Measurements from ENCODE around the gene CD1B. TPM values are rescaled to one million over a fixed set of nuclear protein-coding genes. Genes with fewer than 3 reads are reported as not detected.
"Not testable (repeated sequence)": the region's sequence is repeated elsewhere in the genome, so short reads cannot be mapped to it uniquely, and the experiment has no call there.

CD1B gene
- not detected in 2 replicates for total RNA-seq (2014; rRNA removed; shearing (Covaris generic))
- polyA plus RNA-seq (2016; fragmentation: Nextera tagmentation; extraction: Ambion mirVana) = not detected in 2 replicates

DNA sequence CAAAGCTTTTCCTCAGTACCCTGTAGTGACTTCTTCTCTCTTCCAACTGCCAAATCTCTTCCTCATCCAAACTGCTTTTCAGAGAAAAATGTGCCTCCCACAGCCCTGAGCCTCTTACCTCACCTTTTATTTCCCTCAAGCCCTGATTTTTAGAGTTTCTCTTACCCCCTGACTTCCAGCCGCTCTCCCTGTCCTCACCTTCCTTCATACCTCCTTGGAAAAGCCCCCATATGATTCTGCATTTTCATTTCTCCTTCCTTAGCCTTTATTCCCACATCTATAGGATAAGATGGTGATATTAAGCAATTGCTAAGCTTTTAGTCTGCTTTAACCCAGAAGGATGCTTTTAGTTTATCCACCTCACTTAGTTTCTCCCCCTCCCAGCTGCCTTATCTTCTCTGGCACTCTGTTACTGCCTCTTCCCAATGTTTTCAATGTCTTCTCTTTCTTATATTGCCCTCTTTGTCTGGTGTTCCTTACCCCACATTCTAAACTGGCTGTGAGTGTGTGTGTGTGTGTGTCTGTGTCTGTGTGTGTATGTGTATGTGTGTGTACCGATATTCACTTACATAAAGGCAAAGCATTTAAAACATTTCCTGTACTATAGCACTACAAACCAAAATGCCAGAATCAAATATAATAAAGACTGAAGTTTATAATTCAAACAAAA, at the start of gene CD1B:
Gene CD1B, minus strand, starts transcription at position 51 of the 670 bp plus-strand sequence. CDS start 108 bp downstream, outside the sequence.
- no peaks in the 10 kb centered on the region for H3K9me2 ChIP-seq (ENCODE audit: insufficient read depth)
- no peaks in the 10 kb centered on the region for H3F3A ChIP-seq (ENCODE audit: insufficient read depth)
- no peaks in the 10 kb centered on the region for H3K36me3 ChIP-seq (ENCODE audit: low read depth)
- no peaks in the 10 kb centered on the region for H3K4me1 ChIP-seq (ENCODE audit: insufficient read depth)
- H3K4me3 ChIP-seq = no peak within 1 kb of the TSS
- H3K79me2 ChIP-seq (ENCODE audit: insufficient read depth) = no peaks in the 10 kb centered on the region
- 17 to 23% methylated on average over 2 of the region's 2 CpGs for WGBS, 2 experiments (ENCODE audit: low coverage in 1 of 2, low lambda C conversion rate in 2 of 2, missing lambda C conversion rate in 2 of 2)
- no peak within 1 kb of the TSS for H3K9ac ChIP-seq
- TF ChIP-seq EZH2 (IDR thresholded peaks at IDR 0.05; ENCODE audit: insufficient read depth, poor library complexity, severe bottlenecking) (no peak), EZH2phosphoT487 (IDR thresholded peaks at IDR 0.05; ENCODE audit: insufficient read depth, low read depth) (no peak)
- DNase-seq = no peak
- H3K9me3 ChIP-seq (ENCODE audit: low read depth) = no peaks in the 10 kb centered on the region
- H4K20me1 ChIP-seq (ENCODE audit: insufficient read depth) = no peaks in the 10 kb centered on the region
- in situ Hi-C loops (cut with MboI) = no loop called here
- no peak within 1 kb of the TSS for H3K4me2 ChIP-seq (ENCODE audit: unreplicated experiment)
- H3K27me3 ChIP-seq (replicated peaks; ENCODE audit: insufficient read depth) = no peaks in the 10 kb centered on the region
- H3K27ac ChIP-seq = no peak within 1 kb of the TSS
- H2AFZ ChIP-seq = no peak within 1 kb of the TSS

DNA sequence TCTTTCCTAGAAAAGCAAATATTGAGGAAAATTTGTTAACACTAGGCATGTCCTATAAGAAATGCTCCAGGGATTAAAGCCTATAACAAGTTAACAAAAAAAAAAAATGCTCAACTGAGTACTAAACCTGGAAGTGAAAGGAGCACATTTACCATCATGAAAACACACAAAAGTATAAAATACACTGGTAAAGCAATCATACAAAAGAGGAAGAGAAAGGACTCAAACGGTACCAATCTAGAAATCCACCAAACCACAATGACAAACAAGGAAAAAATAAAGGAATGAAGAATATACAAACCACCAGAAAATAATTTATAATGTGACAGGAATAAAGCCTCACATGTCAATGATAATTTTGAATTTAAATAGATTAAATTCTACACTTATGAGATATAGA, 43.5 kb upstream of the CD1B start:
- Histone ChIP-seq H2AFZ (no peak overlapping the region), H3K9ac (no peak overlapping the region), H3K9me2 (ENCODE audit: insufficient read depth) (no peaks in the 10 kb centered on the region), H3K27me3 (replicated peaks; ENCODE audit: insufficient read depth) (no peaks in the 10 kb centered on the region), H3K36me3 (ENCODE audit: low read depth) (no peaks in the 10 kb centered on the region), H3K79me2 (ENCODE audit: insufficient read depth) (no peaks in the 10 kb centered on the region), H3K27ac (no peak overlapping the region), H3K4me3 (no peak overlapping the region), H3F3A (ENCODE audit: insufficient read depth) (no peaks in the 10 kb centered on the region), H3K4me1 (ENCODE audit: insufficient read depth) (no peaks in the 10 kb centered on the region), H4K20me1 (ENCODE audit: insufficient read depth) (no peaks in the 10 kb centered on the region), H3K9me3 (ENCODE audit: low read depth) (no peaks in the 10 kb centered on the region), H3K4me2 (ENCODE audit: unreplicated experiment) (no peak overlapping the region)
- 22 to 29% methylated on average over 1 of the region's 1 CpG for WGBS, 2 experiments (ENCODE audit: low coverage in 1 of 2, low lambda C conversion rate in 2 of 2, missing lambda C conversion rate in 2 of 2)
- no peak for TF ChIP-seq EZH2phosphoT487 (IDR thresholded peaks at IDR 0.05; ENCODE audit: insufficient read depth, low read depth)
- no peak for TF ChIP-seq EZH2 (IDR thresholded peaks at IDR 0.05; ENCODE audit: insufficient read depth, poor library complexity, severe bottlenecking)
- in situ Hi-C loops (cut with MboI) = no loop called here
- no peak for DNase-seq

DNA sequence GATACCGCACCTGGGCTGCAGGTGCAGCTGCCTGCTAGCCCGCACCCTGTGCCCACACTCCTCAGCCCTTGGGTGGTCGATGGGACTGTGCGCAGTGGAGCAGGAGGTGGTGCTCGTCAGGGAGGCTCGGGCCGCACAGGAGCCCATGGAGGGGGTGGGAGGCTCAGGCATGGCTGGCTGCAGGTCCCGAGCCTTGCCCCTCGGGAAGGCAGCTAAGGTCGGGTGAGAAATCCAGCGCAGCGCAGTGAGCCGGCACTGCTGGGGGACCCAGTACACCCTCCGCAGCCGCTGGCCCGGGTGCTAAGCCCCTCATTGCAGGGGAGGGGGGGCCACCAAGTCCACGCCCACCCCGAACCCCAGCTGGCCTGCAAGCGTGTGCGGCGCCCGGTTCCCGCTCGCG, 42.8 kb upstream of the CD1B start:
- H3K4me3 ChIP-seq; H3K9ac ChIP-seq; DNase-seq; H3K4me1 ChIP-seq (ENCODE audit: insufficient read depth); H3F3A ChIP-seq (ENCODE audit: insufficient read depth); H3K36me3 ChIP-seq (ENCODE audit: low read depth); H2AFZ ChIP-seq; H3K4me2 ChIP-seq (ENCODE audit: unreplicated experiment); H3K79me2 ChIP-seq (ENCODE audit: insufficient read depth); H3K9me2 ChIP-seq (ENCODE audit: insufficient read depth); in situ Hi-C loops (cut with MboI); H3K27me3 ChIP-seq (replicated peaks; ENCODE audit: insufficient read depth); H4K20me1 ChIP-seq (ENCODE audit: insufficient read depth); H3K27ac ChIP-seq; H3K9me3 ChIP-seq (ENCODE audit: low read depth): not testable (repeated sequence)
- WGBS, 2 experiments (ENCODE audit: low coverage in 1 of 2, low lambda C conversion rate in 2 of 2, missing lambda C conversion rate in 2 of 2) = 66 to 72% methylated on average over 19 to 20 of the region's 25 CpGs

DNA sequence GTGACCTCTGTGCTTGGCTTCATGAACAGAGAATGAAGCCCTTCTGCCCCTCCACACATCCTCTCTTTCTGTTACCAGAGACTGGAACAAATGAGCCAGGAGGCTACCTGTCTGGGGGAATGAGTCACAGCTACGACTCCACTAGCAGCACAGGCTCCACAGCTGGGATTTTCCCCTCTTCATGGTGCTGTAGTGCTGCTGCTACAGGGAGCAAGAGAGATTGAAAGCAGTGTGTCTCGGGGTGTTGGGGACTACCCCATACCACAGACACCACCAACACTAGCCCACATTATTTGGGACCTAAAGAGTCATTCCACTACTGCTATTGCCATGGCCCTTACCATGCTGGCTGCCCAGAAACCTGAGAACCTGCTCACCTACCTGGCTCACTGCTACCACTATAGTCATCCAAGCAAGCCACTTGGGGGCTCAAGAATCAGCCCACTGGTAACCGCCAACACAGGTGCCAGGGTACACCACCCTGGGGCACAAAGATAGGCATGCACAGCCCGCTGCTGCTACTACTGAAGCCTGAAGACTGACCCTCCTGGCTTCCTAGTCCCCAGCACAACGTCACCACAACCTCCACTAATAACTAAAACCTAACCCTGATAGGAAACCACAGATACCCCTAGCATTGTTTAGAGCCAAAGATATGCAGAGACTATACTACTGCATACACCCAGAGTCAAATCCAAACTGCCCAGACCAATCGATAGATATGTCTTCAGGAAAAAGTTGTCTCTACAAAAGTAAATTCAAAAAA, 40.0 kb upstream of the CD1B start:
- in situ Hi-C loops (cut with MboI) = no loop called here
- TF ChIP-seq EZH2 (IDR thresholded peaks at IDR 0.05; ENCODE audit: insufficient read depth, poor library complexity, severe bottlenecking) (no peak), EZH2phosphoT487 (IDR thresholded peaks at IDR 0.05; ENCODE audit: insufficient read depth, low read depth) (no peak)
- H4K20me1 ChIP-seq (ENCODE audit: insufficient read depth) = no peaks in the 10 kb centered on the region
- H3K79me2 ChIP-seq (ENCODE audit: insufficient read depth) = no peaks in the 10 kb centered on the region
- no peak overlapping the region for H2AFZ ChIP-seq
- no peak for DNase-seq
- H3K9ac ChIP-seq = no peak overlapping the region
- no peaks in the 10 kb centered on the region for H3K27me3 ChIP-seq (replicated peaks; ENCODE audit: insufficient read depth)
- H3F3A ChIP-seq (ENCODE audit: insufficient read depth) = no peaks in the 10 kb centered on the region
- no peaks in the 10 kb centered on the region for H3K9me2 ChIP-seq (ENCODE audit: insufficient read depth)
- no peak overlapping the region for H3K4me3 ChIP-seq
- H3K4me1 ChIP-seq (ENCODE audit: insufficient read depth) = no peaks in the 10 kb centered on the region
- H3K36me3 ChIP-seq (ENCODE audit: low read depth) = no peaks in the 10 kb centered on the region
- WGBS, 2 experiments (ENCODE audit: low coverage in 1 of 2, low lambda C conversion rate in 2 of 2, missing lambda C conversion rate in 2 of 2) = 10 to 11% methylated on average over 6 of the region's 6 CpGs
- no peaks in the 10 kb centered on the region for H3K9me3 ChIP-seq (ENCODE audit: low read depth)
- no peak overlapping the region for H3K27ac ChIP-seq
- no peak overlapping the region for H3K4me2 ChIP-seq (ENCODE audit: unreplicated experiment)

Measured in GM23248 (cell line).